GM18526 (cell line): ENCODE data around the gene COMMD9.

ENCODE experiments used
- POLR2A ChIP-seq: IDR thresholded peaks from 3 replicates; pipeline ENCODE4 v1.6.1; 2011; ENCODE audit not compliant: insufficient read length; ENCODE audit errors: extremely low read depth

The COMMD9 gene

DNA sequence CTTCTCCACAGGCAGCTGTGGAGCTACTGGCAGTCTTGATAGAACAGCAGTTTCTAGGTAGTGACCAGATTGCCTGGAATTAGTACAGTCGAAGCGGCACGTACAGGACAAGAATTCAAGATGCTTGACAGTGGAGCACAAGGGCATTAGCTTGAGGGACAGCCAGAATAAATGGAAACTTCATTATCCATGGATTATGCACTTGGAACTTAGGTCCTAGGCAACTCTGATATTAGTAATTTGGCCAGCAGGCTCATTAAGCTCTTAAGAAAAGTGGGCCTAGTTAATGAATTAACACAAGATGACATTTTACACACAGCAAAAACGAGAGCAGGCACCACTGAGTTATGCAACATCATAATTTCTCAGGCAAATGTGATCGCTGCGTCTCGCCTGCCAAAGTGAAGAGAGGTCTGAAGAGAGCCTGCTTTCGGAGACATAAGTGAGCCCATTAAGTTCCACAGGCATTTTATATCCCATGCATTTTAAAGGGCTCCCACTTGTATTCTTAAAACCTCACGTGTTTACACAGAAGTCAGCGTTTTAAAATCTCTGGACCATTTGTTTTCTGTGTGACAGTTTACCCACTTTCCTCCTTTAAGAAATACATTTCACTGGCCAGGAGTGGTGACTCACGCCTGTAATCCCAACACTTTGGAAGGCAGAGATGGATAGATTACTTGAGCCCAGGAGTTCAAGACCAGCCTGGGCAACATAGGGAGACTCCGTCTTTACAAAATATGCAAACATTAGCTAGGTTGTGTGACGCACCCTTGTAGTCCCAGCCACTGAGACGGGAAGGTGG is 66.2 kb downstream of the COMMD9 start:
- no peak for TF ChIP-seq POLR2A
